ENCODE measurements around the gene TXNRD2. TPM values are rescaled to one million over a fixed set of nuclear protein-coding genes. Genes with fewer than 3 reads are reported as not detected.
A peak's percentile ranks its signal among the peaks of the same experiment; 100 is the strongest.

The TXNRD2 gene
- total RNA-seq, 1 donor from 2014 or later, result 22.9 TPM

- Mint-ChIP-seq H3K4me1 (peaks cover 18% of the 10 kb centered on the region), H3K9me3 (no peaks in the 10 kb centered on the region), H3K36me3 (peaks cover 3% of the 10 kb centered on the region), H3K27me3 (ENCODE audit: low read depth) (no peaks in the 10 kb centered on the region), H3K4me3 (peak overlapping the region; percentile 41), H3K27ac (no peak overlapping the region)
- TF ChIP-seq CTCF (IDR thresholded peaks at IDR 0.05; ENCODE audit: unreplicated experiment), result no peak
- DNase-seq (ENCODE audit: low spot score in 2 of 2, unreplicated experiment in 2 of 2), result no peak
Observed at GRCh38 chr22:19984851-19985811, 43.5 kb upstream of the TXNRD2 start.

DNA sequence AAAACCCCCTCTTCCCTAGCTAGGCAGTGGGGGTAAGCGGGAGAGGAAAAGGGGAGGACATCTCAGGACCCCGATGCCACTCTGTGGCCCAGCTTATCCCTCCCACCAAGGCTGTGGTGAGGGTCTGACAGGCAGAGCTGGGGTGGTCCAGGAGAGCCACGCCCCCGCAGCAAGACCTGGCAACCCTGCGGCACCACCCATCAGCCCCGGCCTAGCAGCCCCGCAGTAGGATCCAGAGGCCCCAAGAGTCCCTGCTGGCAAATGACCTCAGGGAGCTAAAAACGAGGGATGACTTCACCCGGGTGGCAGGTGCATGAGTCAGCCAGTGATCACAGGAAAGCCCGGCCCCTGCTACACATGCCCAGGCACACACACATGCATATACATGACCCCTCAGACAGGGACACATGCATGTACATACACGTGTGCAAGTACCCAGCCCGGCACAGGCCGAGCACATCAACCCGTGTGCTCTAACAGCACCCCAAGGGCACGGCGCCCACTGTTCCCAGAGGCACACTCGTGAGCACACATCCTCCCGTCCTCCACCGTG is 42.7 kb upstream of the TXNRD2 start:
- H3K9me3 Mint-ChIP-seq, result no peaks in the 10 kb centered on the region
- H3K27ac Mint-ChIP-seq, result no peak overlapping the region
- peaks cover 4% of the 10 kb centered on the region for H3K36me3 Mint-ChIP-seq
- TF ChIP-seq CTCF (IDR thresholded peaks at IDR 0.05; ENCODE audit: unreplicated experiment), result no peak
- no peak overlapping the region for H3K4me3 Mint-ChIP-seq
- no peak for DNase-seq (ENCODE audit: low spot score in 2 of 2, unreplicated experiment in 2 of 2)
- peaks cover 18% of the 10 kb centered on the region for H3K4me1 Mint-ChIP-seq
- no peaks in the 10 kb centered on the region for H3K27me3 Mint-ChIP-seq (ENCODE audit: low read depth)

DNA sequence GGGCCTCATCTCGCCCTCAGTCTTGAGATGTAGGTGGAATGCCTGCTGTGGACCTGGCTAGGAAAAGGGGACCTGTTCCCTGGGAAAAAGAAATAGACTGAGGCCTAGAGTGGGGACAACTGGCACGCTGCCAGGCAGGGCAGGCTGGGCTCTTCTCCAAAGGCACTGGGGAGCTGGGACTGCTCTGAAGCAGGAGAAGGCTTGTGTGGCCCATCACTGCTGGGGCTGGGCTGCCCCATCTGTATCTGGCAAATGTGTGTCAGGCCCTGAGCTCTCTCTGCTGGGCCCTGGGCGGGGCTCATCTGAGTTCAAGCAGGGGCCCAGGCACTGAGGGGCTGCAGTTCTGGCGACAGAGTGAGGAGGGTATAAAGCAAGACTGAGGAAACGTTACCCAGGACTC is 42.1 kb upstream of the TXNRD2 start:
- H3K9me3 Mint-ChIP-seq, result no peaks in the 10 kb centered on the region
- peaks cover 18% of the 10 kb centered on the region for H3K4me1 Mint-ChIP-seq
- no peak for DNase-seq (ENCODE audit: low spot score in 2 of 2, unreplicated experiment in 2 of 2)
- no peak overlapping the region for H3K4me3 Mint-ChIP-seq
- no peak for TF ChIP-seq CTCF (IDR thresholded peaks at IDR 0.05; ENCODE audit: unreplicated experiment)
- no peak overlapping the region for H3K27ac Mint-ChIP-seq
- H3K36me3 Mint-ChIP-seq, result peaks cover 6% of the 10 kb centered on the region
- H3K27me3 Mint-ChIP-seq (ENCODE audit: low read depth), result no peaks in the 10 kb centered on the region

DNA sequence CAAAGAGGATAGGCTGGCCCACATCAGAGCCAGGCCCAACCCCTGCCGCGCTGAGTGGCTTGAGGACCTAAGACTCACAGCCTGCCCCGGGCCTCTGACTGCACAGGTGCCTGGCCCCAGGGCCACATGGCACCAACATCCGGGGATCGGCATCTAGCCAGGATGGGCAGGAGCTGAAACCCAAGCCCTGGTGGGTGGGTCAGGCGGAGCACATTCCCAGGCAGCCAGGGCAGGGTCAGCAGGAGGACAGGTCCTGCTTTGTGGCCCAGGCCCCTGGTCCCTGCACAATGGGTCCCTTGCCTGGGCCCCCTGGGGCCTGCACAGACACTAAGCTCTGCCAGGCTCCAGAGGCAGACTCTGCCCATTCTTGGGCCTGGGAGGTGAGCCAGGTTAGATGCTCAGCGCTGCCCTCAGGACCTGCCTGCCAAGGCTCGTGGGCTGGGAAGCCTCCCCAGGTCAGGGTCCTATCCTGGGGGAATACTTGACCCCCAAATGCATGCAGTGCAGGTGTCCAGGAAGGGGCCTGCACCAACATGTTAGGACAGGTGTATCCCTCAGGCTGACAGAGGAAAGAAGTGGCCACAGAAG is 41.5 kb upstream of the TXNRD2 start:
- H3K27me3 Mint-ChIP-seq (ENCODE audit: low read depth), result no peaks in the 10 kb centered on the region
- no peak overlapping the region for H3K4me3 Mint-ChIP-seq
- H3K36me3 Mint-ChIP-seq, result peaks cover 6% of the 10 kb centered on the region
- peaks cover 18% of the 10 kb centered on the region for H3K4me1 Mint-ChIP-seq
- no peak for TF ChIP-seq CTCF (IDR thresholded peaks at IDR 0.05; ENCODE audit: unreplicated experiment)
- no peaks in the 10 kb centered on the region for H3K9me3 Mint-ChIP-seq
- DNase-seq (ENCODE audit: low spot score in 2 of 2, unreplicated experiment in 2 of 2), result no peak
- no peak overlapping the region for H3K27ac Mint-ChIP-seq

GRCh38 chr22:19981961-19982920 is 40.6 kb upstream of the TXNRD2 start:
- DNase-seq (ENCODE audit: low spot score in 2 of 2, unreplicated experiment in 2 of 2), result no peak

More at GRCh38 chr22:19981961-19982920, 40.6 kb upstream of the TXNRD2 start:
- Mint-ChIP-seq H3K27ac (no peak overlapping the region), H3K36me3 (peaks cover 6% of the 10 kb centered on the region), H3K4me3 (no peak overlapping the region), H3K4me1 (peaks cover 18% of the 10 kb centered on the region), H3K27me3 (ENCODE audit: low read depth) (no peaks in the 10 kb centered on the region), H3K9me3 (no peaks in the 10 kb centered on the region)
- no peak for TF ChIP-seq CTCF (IDR thresholded peaks at IDR 0.05; ENCODE audit: unreplicated experiment)
